Astrocyte (in vitro differentiated cells and primary cell): ENCODE measurements around the gene KIF25. TPM values are rescaled to one million over a fixed set of nuclear protein-coding genes. Genes with fewer than 3 reads are reported as not detected.
"Not testable (repeated sequence)": the region's sequence is repeated elsewhere in the genome, so short reads cannot be mapped to it uniquely, and the experiment has no call there.

Experiments
- DNase-seq: peaks from one replicate; pipeline ENCODE4 v3.0.0-alpha.2; 2010; ENCODE audit warnings: low read depth
- FAIRE-seq: peaks from 2 replicates; lab custom pipeline; 2011; peaks lifted over from hg19 to GRCh38; lab: Jason Lieb, UNC
- H2AFZ ChIP-seq: 2 replicates; pipeline ENCODE4 v1.6.0; 2012; ENCODE audit warnings: low read depth, low read length, inconsistent platforms
- H3K27ac ChIP-seq: 2 replicates; pipeline ENCODE4 v1.5.1; 2011; ENCODE audit warnings: low read depth, low read length, inconsistent platforms
- H3K27me3 ChIP-seq: 2 replicates; pipeline ENCODE4 v1.6.0; 2011; ENCODE audit warnings: low read length, inconsistent platforms; ENCODE audit not compliant: insufficient read depth
- H3K36me3 ChIP-seq: 2 replicates; pipeline ENCODE4 v1.5.1; 2011; ENCODE audit warnings: low read length, inconsistent platforms; ENCODE audit not compliant: insufficient read depth
- H3K4me1 ChIP-seq: 2 replicates; pipeline ENCODE4 v1.5.1; 2011; ENCODE audit warnings: low read length, inconsistent platforms; ENCODE audit not compliant: insufficient read depth
- H3K4me2 ChIP-seq: 2 replicates; pipeline ENCODE4 v1.6.0; 2012; ENCODE audit warnings: low read length, inconsistent platforms
- H3K4me3 ChIP-seq: 2 replicates; pipeline ENCODE4 v1.5.1; 2011; ENCODE audit warnings: low read depth, mild to moderate bottlenecking, low read length, inconsistent platforms; ENCODE audit not compliant: insufficient read depth
- H3K79me2 ChIP-seq: 2 replicates; pipeline ENCODE4 v1.6.0; 2012; ENCODE audit warnings: mild to moderate bottlenecking, low read length, inconsistent platforms; ENCODE audit not compliant: insufficient read depth
- H3K9ac ChIP-seq: 2 replicates; pipeline ENCODE4 v1.6.0; 2012; ENCODE audit warnings: mild to moderate bottlenecking, low read length, inconsistent platforms
- H3K9me3 ChIP-seq: 2 replicates; pipeline ENCODE4 v1.5.1; 2012; ENCODE audit warnings: low read depth, mild to moderate bottlenecking, low read length, inconsistent platforms; ENCODE audit not compliant: insufficient read depth
- H4K20me1 ChIP-seq: 2 replicates; pipeline ENCODE4 v1.6.0; 2012; ENCODE audit warnings: low read length, inconsistent platforms; ENCODE audit not compliant: insufficient read depth
- H3K27ac Mint-ChIP-seq: one replicate; pipeline ENCODE4 v1.8.0; 2021; ENCODE audit warnings: mild to moderate bottlenecking, mixed read lengths; ENCODE audit not compliant: unreplicated experiment
- H3K27me3 Mint-ChIP-seq: one replicate; pipeline ENCODE4 v1.8.0; 2021; ENCODE audit warnings: low read depth, mixed read lengths; ENCODE audit not compliant: unreplicated experiment
- H3K36me3 Mint-ChIP-seq: one replicate; pipeline ENCODE4 v1.8.0; 2021; ENCODE audit warnings: low read depth, mixed read lengths; ENCODE audit not compliant: unreplicated experiment
- H3K4me1 Mint-ChIP-seq: one replicate; pipeline ENCODE4 v1.8.0; 2021; ENCODE audit warnings: low read depth, mixed read lengths; ENCODE audit not compliant: unreplicated experiment
- H3K4me3 Mint-ChIP-seq: one replicate; pipeline ENCODE4 v1.8.0; 2021; ENCODE audit warnings: mild to moderate bottlenecking, moderate library complexity, mixed read lengths; ENCODE audit not compliant: unreplicated experiment
- H3K9me3 Mint-ChIP-seq: one replicate; pipeline ENCODE4 v1.8.0; 2021; ENCODE audit warnings: mild to moderate bottlenecking, mixed read lengths; ENCODE audit not compliant: unreplicated experiment
- EZH2 ChIP-seq: IDR thresholded peaks from 2 replicates; pipeline ENCODE4 v1.6.1; 2012; ENCODE audit warnings: mild to moderate bottlenecking, low read length, inconsistent platforms; ENCODE audit not compliant: insufficient read depth
- total RNA-seq: library from RNA; stranded (reverse); gene quantifications from 2 replicates; pipeline ENCODE4 v1.2.1, GENCODE V29; 2021
- TF ChIP-seq, protein P1 (sequence below): IDR thresholded peaks from 2 replicates; pipeline ENCODE4 v1.5.1; 2011; ENCODE audit warnings: low read depth, mild to moderate bottlenecking, inconsistent platforms, low read length, moderate library complexity; ENCODE audit not compliant: insufficient read depth

KIF25 gene
- total RNA-seq, 1 donor from 2014 or later = not detected

DNA sequence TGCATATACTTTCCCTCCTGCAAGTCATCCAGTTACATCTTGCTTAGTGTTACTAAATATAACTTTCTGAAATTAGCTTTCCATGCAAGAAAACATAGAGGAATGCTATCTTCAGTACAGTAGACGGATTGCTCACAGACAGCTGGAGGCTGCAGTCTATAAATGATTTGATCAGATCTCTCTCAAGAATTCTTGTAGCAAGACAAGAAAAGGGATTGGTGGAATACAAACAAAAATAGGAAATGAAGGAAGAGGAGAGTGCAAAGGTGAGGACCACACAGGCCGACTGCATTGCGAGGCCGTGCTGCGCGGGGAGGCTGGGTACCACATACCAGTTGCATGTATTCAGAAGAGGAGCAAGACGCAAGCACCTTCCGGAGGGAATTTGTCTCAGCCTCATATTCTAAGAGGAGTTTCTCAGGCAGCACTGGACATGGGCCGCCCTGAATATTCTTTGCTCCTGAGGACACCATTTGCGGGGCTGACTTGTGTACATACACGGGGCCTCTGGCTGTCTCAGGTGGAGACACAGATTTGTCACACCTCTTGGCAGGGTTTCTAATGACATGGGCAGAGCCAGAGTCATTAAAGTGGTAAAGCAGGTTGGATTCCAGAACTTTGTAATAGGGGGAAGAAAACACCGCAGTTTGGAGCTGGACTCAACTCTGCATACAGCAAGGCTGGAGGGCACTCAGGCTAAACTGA is 22.7 kb upstream of the KIF25 start:
- DNase-seq = no peak
- Histone ChIP-seq H4K20me1 (no peaks in the 10 kb centered on the region), H3K79me2 (no peaks in the 10 kb centered on the region), H3K4me1 (peaks cover 5% of the 10 kb centered on the region), H3K36me3 (peaks cover 2% of the 10 kb centered on the region), H3K27ac (peak overlapping the region; percentile 13), H3K27me3 (no peaks in the 10 kb centered on the region), H2AFZ (no peak overlapping the region), H3K9ac (peak overlapping the region; percentile 20), H3K9me3 (no peaks in the 10 kb centered on the region), H3K4me3 (no peak overlapping the region), H3K4me2 (peak overlapping the region; percentile 56)
- Mint-ChIP-seq H3K36me3 (no peaks in the 10 kb centered on the region), H3K27me3 (no peaks in the 10 kb centered on the region), H3K4me1 (peaks cover 12% of the 10 kb centered on the region), H3K4me3 (peak overlapping the region; percentile 2), H3K9me3 (no peaks in the 10 kb centered on the region), H3K27ac (no peak overlapping the region)
- no peak for TF ChIP-seq EZH2
- TF ChIP-seq, protein P1, sequence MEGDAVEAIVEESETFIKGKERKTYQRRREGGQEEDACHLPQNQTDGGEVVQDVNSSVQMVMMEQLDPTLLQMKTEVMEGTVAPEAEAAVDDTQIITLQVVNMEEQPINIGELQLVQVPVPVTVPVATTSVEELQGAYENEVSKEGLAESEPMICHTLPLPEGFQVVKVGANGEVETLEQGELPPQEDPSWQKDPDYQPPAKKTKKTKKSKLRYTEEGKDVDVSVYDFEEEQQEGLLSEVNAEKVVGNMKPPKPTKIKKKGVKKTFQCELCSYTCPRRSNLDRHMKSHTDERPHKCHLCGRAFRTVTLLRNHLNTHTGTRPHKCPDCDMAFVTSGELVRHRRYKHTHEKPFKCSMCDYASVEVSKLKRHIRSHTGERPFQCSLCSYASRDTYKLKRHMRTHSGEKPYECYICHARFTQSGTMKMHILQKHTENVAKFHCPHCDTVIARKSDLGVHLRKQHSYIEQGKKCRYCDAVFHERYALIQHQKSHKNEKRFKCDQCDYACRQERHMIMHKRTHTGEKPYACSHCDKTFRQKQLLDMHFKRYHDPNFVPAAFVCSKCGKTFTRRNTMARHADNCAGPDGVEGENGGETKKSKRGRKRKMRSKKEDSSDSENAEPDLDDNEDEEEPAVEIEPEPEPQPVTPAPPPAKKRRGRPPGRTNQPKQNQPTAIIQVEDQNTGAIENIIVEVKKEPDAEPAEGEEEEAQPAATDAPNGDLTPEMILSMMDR = no peak
- no peak for FAIRE-seq

DNA sequence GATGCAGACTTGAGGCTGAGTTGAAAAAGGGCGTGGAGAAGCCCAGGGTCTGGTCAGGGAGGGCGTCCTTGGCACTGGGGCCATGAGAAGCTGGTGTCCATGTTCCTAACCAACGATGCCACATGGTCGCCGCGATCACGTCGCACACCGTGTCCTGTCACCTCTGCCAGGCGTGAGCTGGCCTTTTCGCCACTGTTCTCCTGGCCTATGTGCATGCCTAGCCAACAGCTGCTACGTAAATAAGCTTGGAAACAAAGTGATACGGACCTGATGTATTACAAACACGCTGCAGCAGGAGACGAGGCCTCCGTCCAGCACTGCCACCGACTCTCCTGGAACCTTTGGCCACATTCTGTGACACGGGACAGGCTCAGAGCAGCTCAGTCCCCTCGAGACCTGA is 22.0 kb upstream of the KIF25 start:
- no peaks in the 10 kb centered on the region for H3K27me3 Mint-ChIP-seq
- Histone ChIP-seq H2AFZ (no peak overlapping the region), H3K36me3 (peaks cover 2% of the 10 kb centered on the region), H3K79me2 (no peaks in the 10 kb centered on the region), H3K9ac (peak overlapping the region; percentile 20), H3K27ac (peak overlapping the region; percentile 13), H3K27me3 (no peaks in the 10 kb centered on the region), H3K9me3 (no peaks in the 10 kb centered on the region), H4K20me1 (no peaks in the 10 kb centered on the region), H3K4me2 (no peak overlapping the region), H3K4me1 (peaks cover 5% of the 10 kb centered on the region), H3K4me3 (no peak overlapping the region)
- H3K36me3 Mint-ChIP-seq = no peaks in the 10 kb centered on the region
- H3K9me3 Mint-ChIP-seq = no peaks in the 10 kb centered on the region
- TF ChIP-seq, protein P1 = no peak
- TF ChIP-seq EZH2 = no peak
- FAIRE-seq (no peak), DNase-seq (no peak)
- H3K4me1 Mint-ChIP-seq = peaks cover 12% of the 10 kb centered on the region
- H3K27ac Mint-ChIP-seq = no peak overlapping the region
- no peak overlapping the region for H3K4me3 Mint-ChIP-seq

DNA sequence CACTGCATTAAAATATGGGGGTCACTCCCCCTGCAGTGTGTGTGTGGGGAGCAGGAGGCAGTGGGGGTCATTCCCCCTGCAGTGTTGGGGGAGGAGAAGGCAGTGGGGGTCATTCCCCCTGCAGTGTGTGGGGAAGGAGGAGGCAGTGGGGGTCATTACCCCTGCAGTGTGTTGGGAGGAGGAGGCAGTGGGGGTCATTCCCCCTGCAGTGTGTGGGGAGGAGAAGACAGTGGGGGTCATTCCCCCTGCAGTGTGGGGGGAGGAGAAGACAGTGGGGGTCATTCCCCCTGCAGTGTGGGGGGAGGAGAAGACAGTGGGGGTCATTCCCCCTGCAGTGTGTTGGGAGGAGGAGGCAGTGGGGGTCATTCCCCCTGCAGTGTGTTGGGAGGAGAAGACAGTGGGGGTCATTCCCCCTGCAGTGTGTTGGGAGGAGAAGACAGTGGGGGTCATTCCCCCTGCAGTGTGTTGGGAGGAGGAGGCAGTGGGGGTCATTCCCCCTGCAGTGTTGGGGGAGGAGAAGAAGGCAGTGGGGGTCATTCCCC is 21.3 kb upstream of the KIF25 start:
- H3K36me3 ChIP-seq, H3K27ac ChIP-seq, H3K27me3 ChIP-seq, H3K27me3 Mint-ChIP-seq, H2AFZ ChIP-seq, H3K9me3 ChIP-seq, H3K36me3 Mint-ChIP-seq, DNase-seq, H3K9me3 Mint-ChIP-seq, H3K4me2 ChIP-seq, H3K4me3 Mint-ChIP-seq, H3K9ac ChIP-seq, H3K27ac Mint-ChIP-seq, H3K4me1 ChIP-seq, H3K79me2 ChIP-seq, H4K20me1 ChIP-seq, FAIRE-seq, H3K4me3 ChIP-seq: not testable (repeated sequence)
- peaks cover 19% of the 10 kb centered on the region for H3K4me1 Mint-ChIP-seq
